Calu3 (cell line): ENCODE results near the gene EVL. TPM values are rescaled to one million over a fixed set of nuclear protein-coding genes. Genes with fewer than 3 reads are reported as not detected.

Source experiments
- BruUV-seq: library from RNA; stranded (reverse); fragments of 400-500 nt; replicated peaks from 2 replicates; lab custom pipeline; 2021; lab: Mats Ljungman, UMichigan
- CTCF ChIA-PET: fragments of 300-600 bp; sonication (Branson Sonifier 250); formaldehyde crosslinking; loops from one replicate; lab custom pipeline; 2022; ENCODE audit warnings: antibody characterized with exemption; lab: Charles Lee
- DNase-seq: peaks from one replicate; pipeline ENCODE4 v3.0.0; 2022
- H3K27ac Mint-ChIP-seq: one replicate; pipeline ENCODE4 v1.8.0; 2022; ENCODE audit warnings: mixed read lengths; ENCODE audit not compliant: unreplicated experiment
- H3K27me3 Mint-ChIP-seq: one replicate; pipeline ENCODE4 v1.8.0; 2022; ENCODE audit warnings: mixed read lengths; ENCODE audit not compliant: unreplicated experiment
- H3K36me3 Mint-ChIP-seq: one replicate; pipeline ENCODE4 v1.8.0; 2022; ENCODE audit warnings: mild to moderate bottlenecking, moderate library complexity, mixed read lengths; ENCODE audit not compliant: insufficient read depth, unreplicated experiment
- H3K4me1 Mint-ChIP-seq: one replicate; pipeline ENCODE4 v1.8.0; 2022; ENCODE audit warnings: mild to moderate bottlenecking, low read depth, mixed read lengths; ENCODE audit not compliant: unreplicated experiment
- H3K4me3 Mint-ChIP-seq: one replicate; pipeline ENCODE4 v1.8.0; 2022; ENCODE audit warnings: mild to moderate bottlenecking, low read depth, moderate library complexity, mixed read lengths; ENCODE audit not compliant: unreplicated experiment
- H3K9me3 Mint-ChIP-seq: one replicate; pipeline ENCODE4 v1.8.0; 2022; ENCODE audit warnings: low read depth, mixed read lengths; ENCODE audit not compliant: unreplicated experiment
- intact Hi-C: fragments of 100-400 bp; cut with micrococcal nuclease; formaldehyde crosslinking; loops from one replicate; pipeline ENCODE4 v1.10.0; 2022; ENCODE audit not compliant: unreplicated experiment
- total RNA-seq: library from RNA; stranded (reverse); gene quantifications from 2 replicates; pipeline ENCODE4 v1.2.3, GENCODE V29; 2022
- TF ChIP-seq, protein P1 (sequence below): fragments of 200-600 bp; IDR thresholded peaks from one replicate; pipeline ENCODE4 v1.8.0; 2022; ENCODE audit warnings: antibody characterized with exemption; ENCODE audit not compliant: unreplicated experiment

The EVL gene
- total RNA-seq, 1 experiment from 2014 or later = 33.5 TPM

DNA sequence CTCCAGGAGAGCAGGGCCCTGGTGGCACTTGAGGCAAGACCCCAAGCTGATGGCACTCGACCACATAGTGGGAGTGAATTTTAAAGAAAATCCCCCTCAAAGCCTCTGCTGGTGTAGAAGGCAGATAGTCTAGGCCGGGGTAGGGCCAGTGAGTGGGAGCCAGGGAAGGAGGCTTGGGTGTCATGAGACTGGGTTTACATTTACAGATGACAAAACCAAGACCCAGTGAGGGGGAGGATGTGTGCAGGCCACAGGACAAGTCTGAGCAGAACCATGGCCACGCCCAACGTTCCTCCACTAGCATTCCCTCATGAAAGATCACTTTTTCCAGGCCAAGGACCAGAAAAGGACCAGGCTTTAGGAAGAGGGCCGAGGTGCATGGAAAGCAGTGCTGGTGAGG, 42.0 kb downstream of the EVL start:
- Mint-ChIP-seq H3K4me3 (no peak overlapping the region), H3K9me3 (no peaks in the 10 kb centered on the region), H3K27ac (no peak overlapping the region), H3K36me3 (no peaks in the 10 kb centered on the region), H3K27me3 (no peaks in the 10 kb centered on the region), H3K4me1 (peaks cover 16% of the 10 kb centered on the region)
- DNase-seq = no peak
- TF ChIP-seq, protein P1, sequence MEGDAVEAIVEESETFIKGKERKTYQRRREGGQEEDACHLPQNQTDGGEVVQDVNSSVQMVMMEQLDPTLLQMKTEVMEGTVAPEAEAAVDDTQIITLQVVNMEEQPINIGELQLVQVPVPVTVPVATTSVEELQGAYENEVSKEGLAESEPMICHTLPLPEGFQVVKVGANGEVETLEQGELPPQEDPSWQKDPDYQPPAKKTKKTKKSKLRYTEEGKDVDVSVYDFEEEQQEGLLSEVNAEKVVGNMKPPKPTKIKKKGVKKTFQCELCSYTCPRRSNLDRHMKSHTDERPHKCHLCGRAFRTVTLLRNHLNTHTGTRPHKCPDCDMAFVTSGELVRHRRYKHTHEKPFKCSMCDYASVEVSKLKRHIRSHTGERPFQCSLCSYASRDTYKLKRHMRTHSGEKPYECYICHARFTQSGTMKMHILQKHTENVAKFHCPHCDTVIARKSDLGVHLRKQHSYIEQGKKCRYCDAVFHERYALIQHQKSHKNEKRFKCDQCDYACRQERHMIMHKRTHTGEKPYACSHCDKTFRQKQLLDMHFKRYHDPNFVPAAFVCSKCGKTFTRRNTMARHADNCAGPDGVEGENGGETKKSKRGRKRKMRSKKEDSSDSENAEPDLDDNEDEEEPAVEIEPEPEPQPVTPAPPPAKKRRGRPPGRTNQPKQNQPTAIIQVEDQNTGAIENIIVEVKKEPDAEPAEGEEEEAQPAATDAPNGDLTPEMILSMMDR = no peak
- CTCF ChIA-PET = interaction anchor here (0.8 to 1.2 kb wide), 3 partner anchors 15 to 125 kb away, joined by 3 to 10 read pairs (median 3); no protein-coding TSS in a partner anchor
- BruUV-seq = no TSS peak
- intact Hi-C loops = no loop called here

DNA sequence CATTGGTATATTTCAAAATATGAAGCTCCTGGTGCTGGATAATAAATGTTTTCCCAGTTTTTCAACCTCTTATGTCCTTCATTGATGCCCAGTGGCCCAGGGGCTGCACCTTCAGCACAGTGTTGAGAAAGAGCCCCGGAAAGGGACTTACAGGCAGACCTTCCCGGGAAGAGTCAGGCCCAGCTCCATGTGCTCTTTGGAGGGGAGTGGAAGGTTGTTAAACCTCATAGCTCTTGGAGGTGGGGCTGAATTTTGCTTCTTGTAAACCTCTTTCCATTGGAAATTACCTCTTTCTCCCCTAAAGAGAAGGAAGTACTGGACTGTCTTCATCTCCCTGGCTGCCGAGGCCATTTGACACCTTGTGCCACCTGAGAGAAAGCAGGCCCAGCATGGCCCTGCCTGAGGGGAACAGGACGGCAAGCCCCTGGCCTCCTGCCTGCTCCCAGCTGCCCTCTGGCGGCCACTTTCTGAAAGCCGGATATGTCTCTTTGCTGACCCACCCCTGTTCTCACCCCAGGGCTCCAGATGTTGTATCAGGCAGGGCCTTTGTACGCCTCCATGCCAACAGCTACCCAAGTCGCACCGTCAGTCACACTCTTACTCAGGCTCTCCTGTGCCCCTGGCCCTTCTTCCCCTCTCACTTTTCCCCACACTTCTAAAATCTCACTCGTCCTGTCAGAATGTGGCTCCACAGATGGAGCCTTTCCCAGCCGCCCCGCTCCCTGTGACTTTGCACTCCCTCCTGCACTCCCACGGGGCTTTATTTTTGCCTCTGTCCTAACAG, 43.0 kb downstream of the EVL start:
- intact Hi-C loops = loop anchor here (1.0 to 2.0 kb wide), 2 partner anchors 75 to 126 kb away; no protein-coding TSS in a partner anchor
- Mint-ChIP-seq H3K4me3 (no peak overlapping the region), H3K9me3 (no peaks in the 10 kb centered on the region), H3K27me3 (no peaks in the 10 kb centered on the region), H3K4me1 (peaks cover 16% of the 10 kb centered on the region), H3K36me3 (no peaks in the 10 kb centered on the region), H3K27ac (no peak overlapping the region)
- CTCF ChIA-PET = interaction anchor here (0.5 to 1.6 kb wide), 6 partner anchors 10 to 1577 kb away, joined by 3 to 10 read pairs (median 4); no protein-coding TSS in a partner anchor
- TF ChIP-seq, protein P1 = peak; percentile 78
- DNase-seq = peak; percentile 86
- no TSS peak for BruUV-seq

GRCh38 chr14:100108840-100109593, 43.8 kb downstream of the EVL start:
- H3K4me1 Mint-ChIP-seq = peaks cover 16% of the 10 kb centered on the region
- no peak overlapping the region for H3K4me3 Mint-ChIP-seq
- CTCF ChIA-PET = interaction anchor here (0.5 to 1.6 kb wide), 4 partner anchors 10 to 1576 kb away, joined by 3 to 8 read pairs (median 4); no protein-coding TSS in a partner anchor
- H3K36me3 Mint-ChIP-seq = no peaks in the 10 kb centered on the region
- no peak overlapping the region for H3K27ac Mint-ChIP-seq
- no peak for DNase-seq
- no TSS peak for BruUV-seq
- H3K9me3 Mint-ChIP-seq = no peaks in the 10 kb centered on the region
- no peaks in the 10 kb centered on the region for H3K27me3 Mint-ChIP-seq
- TF ChIP-seq, protein P1 = no peak
- intact Hi-C loops = loop anchor here (1.0 to 2.0 kb wide), 2 partner anchors 76 to 127 kb away; no protein-coding TSS in a partner anchor

DNA sequence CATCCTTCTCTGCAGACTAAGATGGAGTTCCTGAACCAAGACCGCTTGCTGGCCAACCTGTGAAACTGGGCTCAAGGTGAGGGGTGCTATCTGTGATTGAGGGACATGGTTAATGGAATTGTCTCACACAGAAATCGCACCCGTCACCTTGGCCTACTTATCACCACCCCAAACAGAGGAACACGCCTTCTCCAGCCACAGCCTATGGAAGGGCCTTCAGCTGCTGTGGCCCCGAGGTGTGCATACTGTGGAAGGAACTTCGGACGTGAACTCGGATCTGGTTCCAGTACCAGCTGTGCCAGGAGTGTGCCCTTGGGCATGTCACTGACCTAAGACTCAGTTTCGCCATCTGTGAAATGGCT, 44.4 kb downstream of the EVL start:
- no peak for DNase-seq
- BruUV-seq = no TSS peak
- Mint-ChIP-seq H3K27ac (no peak overlapping the region), H3K9me3 (no peaks in the 10 kb centered on the region), H3K27me3 (no peaks in the 10 kb centered on the region), H3K36me3 (no peaks in the 10 kb centered on the region), H3K4me3 (no peak overlapping the region), H3K4me1 (peaks cover 16% of the 10 kb centered on the region)
- CTCF ChIA-PET = interaction anchor here (1.1 kb wide), 1 partner anchor 84 kb away, joined by 3 read pairs; no protein-coding TSS in a partner anchor
- TF ChIP-seq, protein P1 = no peak
- intact Hi-C loops = loop anchor here (2.0 kb wide), 1 partner anchor 77 kb away; no protein-coding TSS in a partner anchor
